Neural progenitor cell (in vitro differentiated cells): ENCODE measurements around the gene SNX13.

Experiments used
- EZH2 ChIP-seq: fragments of 200-600 bp; sonication (generic); IDR thresholded peaks from 2 replicates; pipeline ENCODE4 v1.6.1; 2017; ENCODE audit warnings: antibody characterized with exemption, mild to moderate bottlenecking, moderate library complexity
- TF ChIP-seq, protein P1 (sequence below): fragments of 200-600 bp; sonication (generic); IDR thresholded peaks from 2 replicates; pipeline ENCODE4 v1.5.1; 2017; ENCODE audit warnings: antibody characterized with exemption, mild to moderate bottlenecking

DNA sequence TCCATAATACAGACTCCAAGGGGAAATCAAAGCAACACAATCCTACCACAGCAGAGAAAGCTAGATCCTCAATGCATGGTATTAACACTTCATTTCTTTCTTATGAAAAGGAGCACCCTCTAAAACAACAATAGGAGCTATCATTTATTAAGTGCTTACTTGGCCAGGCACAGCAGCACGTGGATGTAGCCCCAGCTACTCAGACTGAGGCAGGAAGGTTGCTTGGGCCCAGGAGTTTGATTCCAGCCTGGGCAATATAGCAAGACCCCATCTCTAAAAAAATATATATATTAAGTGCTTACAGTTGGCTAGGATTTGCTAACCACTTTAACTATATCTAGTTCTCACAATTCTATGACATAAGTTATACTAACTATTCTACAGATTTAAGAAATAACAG, 12.2 kb downstream of the SNX13 start:
- TF ChIP-seq, protein P1, sequence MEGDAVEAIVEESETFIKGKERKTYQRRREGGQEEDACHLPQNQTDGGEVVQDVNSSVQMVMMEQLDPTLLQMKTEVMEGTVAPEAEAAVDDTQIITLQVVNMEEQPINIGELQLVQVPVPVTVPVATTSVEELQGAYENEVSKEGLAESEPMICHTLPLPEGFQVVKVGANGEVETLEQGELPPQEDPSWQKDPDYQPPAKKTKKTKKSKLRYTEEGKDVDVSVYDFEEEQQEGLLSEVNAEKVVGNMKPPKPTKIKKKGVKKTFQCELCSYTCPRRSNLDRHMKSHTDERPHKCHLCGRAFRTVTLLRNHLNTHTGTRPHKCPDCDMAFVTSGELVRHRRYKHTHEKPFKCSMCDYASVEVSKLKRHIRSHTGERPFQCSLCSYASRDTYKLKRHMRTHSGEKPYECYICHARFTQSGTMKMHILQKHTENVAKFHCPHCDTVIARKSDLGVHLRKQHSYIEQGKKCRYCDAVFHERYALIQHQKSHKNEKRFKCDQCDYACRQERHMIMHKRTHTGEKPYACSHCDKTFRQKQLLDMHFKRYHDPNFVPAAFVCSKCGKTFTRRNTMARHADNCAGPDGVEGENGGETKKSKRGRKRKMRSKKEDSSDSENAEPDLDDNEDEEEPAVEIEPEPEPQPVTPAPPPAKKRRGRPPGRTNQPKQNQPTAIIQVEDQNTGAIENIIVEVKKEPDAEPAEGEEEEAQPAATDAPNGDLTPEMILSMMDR: no peak
- TF ChIP-seq EZH2: no peak
